Measurements from ENCODE around the gene ASPDH. TPM values are rescaled to one million over a fixed set of nuclear protein-coding genes. Genes with fewer than 3 reads are reported as not detected.

The ASPDH gene
- total and polyA plus RNA-seq, 2 of the 13 experiments (the other 11 are each of a cell fraction or from before 2014, with no cell fraction given): 2.2 to 3.3 TPM

DNA sequence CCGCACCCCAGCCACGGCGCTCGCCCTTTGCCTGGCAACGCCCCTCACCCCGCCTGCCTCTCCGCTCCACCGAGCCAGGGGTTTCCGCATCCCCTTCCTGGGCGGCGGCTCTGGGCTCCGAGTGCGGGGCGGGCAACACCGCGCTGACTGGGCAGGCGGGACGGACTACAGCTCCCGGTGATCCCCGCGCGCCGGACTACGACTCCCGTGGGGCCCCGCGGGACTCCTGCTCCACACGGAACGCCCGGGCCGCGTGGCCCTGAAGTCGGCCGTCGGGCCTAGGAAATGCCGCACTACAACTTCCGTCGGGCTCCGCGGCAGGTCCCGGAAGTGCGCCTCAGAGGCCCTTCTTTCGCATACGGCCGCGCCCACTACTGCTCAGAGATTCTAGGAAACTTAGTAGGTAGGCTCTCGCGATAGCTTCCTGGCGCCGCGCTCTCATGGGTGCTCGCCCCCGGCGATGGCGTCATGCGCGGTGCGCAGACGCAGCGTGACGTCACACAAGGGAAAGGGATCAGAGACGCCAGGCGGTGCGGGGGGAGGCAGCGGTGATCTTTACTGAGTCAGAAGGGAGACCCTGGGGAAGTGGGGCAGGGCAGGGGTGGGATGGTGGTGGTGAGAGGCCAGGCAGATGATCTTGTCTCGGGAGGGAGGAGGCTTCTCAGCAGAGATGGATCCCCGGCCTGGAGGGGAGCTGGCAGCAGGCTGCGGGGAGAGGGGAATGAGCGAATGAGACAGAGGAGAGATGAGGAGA lies 2.5 kb downstream of the ASPDH start, which contains the start of gene JOSD2 (continued):
- TF ChIP-seq ZNF225 (CRISPR knock-in tag; IDR thresholded peaks at IDR 0.05) (no peak), DNMT1 (CRISPR knock-in tag; IDR thresholded peaks at IDR 0.05) (no peak), ZBTB38 (CRISPR knock-in tag; IDR thresholded peaks at IDR 0.05) (0 out of 2 replicates have a peak, but pooled peaks have one; percentile 56), SIN3B (IDR thresholded peaks at IDR 0.05; ENCODE audit: low read length) (no peak), MYC (CRISPR knock-in tag; IDR thresholded peaks at IDR 0.05; ENCODE audit: borderline replicate concordance) (peak; percentile 58; the same call in 1 of the 2 replicates), SIX4 (CRISPR knock-in tag; IDR thresholded peaks at IDR 0.05) (no peak), ZNF772 (CRISPR knock-in tag; IDR thresholded peaks at IDR 0.05) (no peak), ZNF124 (CRISPR knock-in tag; IDR thresholded peaks at IDR 0.05) (no peak), PCBP2 (optimal IDR thresholded peaks at IDR 0.05; ENCODE audit: low read depth, low read length, poor library complexity, severe bottlenecking) (no peak), ZNF510 (CRISPR knock-in tag; IDR thresholded peaks at IDR 0.05; ENCODE audit: low read depth) (no peak), JUN (CRISPR knock-in tag; IDR thresholded peaks at IDR 0.05) (no peak), TBL1XR1 (IDR thresholded peaks at IDR 0.05; ENCODE audit: borderline replicate concordance, low read length, partially characterized antibody) (no peak), ATF1 (CRISPR knock-in tag; IDR thresholded peaks at IDR 0.05) (peak; percentile 95), PHF20 (CRISPR knock-in tag; IDR thresholded peaks at IDR 0.05) (peak; percentile 52), ZMYM4 (CRISPR knock-in tag; IDR thresholded peaks at IDR 0.05) (peak; percentile 42; the same call in 1 of the 2 replicates)
- TF ChIP-seq, protein P1, sequence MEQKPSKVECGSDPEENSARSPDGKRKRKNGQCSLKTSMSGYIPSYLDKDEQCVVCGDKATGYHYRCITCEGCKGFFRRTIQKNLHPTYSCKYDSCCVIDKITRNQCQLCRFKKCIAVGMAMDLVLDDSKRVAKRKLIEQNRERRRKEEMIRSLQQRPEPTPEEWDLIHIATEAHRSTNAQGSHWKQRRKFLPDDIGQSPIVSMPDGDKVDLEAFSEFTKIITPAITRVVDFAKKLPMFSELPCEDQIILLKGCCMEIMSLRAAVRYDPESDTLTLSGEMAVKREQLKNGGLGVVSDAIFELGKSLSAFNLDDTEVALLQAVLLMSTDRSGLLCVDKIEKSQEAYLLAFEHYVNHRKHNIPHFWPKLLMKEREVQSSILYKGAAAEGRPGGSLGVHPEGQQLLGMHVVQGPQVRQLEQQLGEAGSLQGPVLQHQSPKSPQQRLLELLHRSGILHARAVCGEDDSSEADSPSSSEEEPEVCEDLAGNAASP (CRISPR knock-in tag; IDR thresholded peaks at IDR 0.05; ENCODE audit: borderline replicate concordance): no peak
- TF ChIP-seq, protein P2, sequence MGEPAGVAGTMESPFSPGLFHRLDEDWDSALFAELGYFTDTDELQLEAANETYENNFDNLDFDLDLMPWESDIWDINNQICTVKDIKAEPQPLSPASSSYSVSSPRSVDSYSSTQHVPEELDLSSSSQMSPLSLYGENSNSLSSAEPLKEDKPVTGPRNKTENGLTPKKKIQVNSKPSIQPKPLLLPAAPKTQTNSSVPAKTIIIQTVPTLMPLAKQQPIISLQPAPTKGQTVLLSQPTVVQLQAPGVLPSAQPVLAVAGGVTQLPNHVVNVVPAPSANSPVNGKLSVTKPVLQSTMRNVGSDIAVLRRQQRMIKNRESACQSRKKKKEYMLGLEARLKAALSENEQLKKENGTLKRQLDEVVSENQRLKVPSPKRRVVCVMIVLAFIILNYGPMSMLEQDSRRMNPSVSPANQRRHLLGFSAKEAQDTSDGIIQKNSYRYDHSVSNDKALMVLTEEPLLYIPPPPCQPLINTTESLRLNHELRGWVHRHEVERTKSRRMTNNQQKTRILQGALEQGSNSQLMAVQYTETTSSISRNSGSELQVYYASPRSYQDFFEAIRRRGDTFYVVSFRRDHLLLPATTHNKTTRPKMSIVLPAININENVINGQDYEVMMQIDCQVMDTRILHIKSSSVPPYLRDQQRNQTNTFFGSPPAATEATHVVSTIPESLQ (CRISPR knock-in tag; conservative IDR thresholded peaks at IDR 0.05): no peak
- TF ChIP-seq, protein P3, sequence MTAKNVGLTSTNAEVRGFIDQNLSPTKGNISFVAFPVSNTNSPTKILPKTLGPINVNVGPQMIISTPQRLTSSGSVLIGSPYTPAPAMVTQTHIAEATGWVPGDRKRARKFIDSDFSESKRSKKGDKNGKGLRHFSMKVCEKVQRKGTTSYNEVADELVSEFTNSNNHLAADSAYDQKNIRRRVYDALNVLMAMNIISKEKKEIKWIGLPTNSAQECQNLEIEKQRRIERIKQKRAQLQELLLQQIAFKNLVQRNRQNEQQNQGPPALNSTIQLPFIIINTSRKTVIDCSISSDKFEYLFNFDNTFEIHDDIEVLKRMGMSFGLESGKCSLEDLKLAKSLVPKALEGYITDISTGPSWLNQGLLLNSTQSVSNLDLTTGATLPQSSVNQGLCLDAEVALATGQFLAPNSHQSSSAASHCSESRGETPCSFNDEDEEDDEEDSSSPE (CRISPR knock-in tag; IDR thresholded peaks at IDR 0.05): 0 out of 2 replicates have a peak, but pooled peaks have one; percentile 26
- TF ChIP-seq, protein P4, sequence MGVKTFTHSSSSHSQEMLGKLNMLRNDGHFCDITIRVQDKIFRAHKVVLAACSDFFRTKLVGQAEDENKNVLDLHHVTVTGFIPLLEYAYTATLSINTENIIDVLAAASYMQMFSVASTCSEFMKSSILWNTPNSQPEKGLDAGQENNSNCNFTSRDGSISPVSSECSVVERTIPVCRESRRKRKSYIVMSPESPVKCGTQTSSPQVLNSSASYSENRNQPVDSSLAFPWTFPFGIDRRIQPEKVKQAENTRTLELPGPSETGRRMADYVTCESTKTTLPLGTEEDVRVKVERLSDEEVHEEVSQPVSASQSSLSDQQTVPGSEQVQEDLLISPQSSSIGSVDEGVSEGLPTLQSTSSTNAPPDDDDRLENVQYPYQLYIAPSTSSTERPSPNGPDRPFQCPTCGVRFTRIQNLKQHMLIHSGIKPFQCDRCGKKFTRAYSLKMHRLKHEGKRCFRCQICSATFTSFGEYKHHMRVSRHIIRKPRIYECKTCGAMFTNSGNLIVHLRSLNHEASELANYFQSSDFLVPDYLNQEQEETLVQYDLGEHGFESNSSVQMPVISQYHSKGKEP (CRISPR knock-in tag; IDR thresholded peaks at IDR 0.05): no peak
- TF ChIP-seq, protein P5, sequence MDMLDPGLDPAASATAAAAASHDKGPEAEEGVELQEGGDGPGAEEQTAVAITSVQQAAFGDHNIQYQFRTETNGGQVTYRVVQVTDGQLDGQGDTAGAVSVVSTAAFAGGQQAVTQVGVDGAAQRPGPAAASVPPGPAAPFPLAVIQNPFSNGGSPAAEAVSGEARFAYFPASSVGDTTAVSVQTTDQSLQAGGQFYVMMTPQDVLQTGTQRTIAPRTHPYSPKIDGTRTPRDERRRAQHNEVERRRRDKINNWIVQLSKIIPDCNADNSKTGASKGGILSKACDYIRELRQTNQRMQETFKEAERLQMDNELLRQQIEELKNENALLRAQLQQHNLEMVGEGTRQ (IDR thresholded peaks at IDR 0.05; ENCODE audit: low read depth, low read length): no peak
- TF ChIP-seq, protein P5 (CRISPR knock-in tag; IDR thresholded peaks at IDR 0.05; ENCODE audit: borderline replicate concordance): 0 out of 2 replicates have a peak, but pooled peaks have one; percentile 49
- TF ChIP-seq, protein P6, sequence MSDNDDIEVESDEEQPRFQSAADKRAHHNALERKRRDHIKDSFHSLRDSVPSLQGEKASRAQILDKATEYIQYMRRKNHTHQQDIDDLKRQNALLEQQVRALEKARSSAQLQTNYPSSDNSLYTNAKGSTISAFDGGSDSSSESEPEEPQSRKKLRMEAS (IDR thresholded peaks at IDR 0.05): peak; percentile 78
